SW480 (cell line): ENCODE data around the gene POLE.

ENCODE experiments used
- DNase-seq: peaks from one replicate; pipeline ENCODE4 v3.0.0-alpha.2; 2016; ENCODE audit warnings: low spot score

Gene POLE

GRCh38 chr12:132686825-132687210 lies 324 bp downstream of the POLE start:
- DNase-seq: peak; percentile 19

GRCh38 chr12:132685400-132685799 lies 1.7 kb downstream of the POLE start:
- DNase-seq: no peak

- no peak for DNase-seq
Measured at GRCh38 chr12:132677492-132677891, 9.7 kb downstream of the POLE start.

GRCh38 chr12:132675757-132676432 lies 11.2 kb downstream of the POLE start:
- no peak for DNase-seq

GRCh38 chr12:132674561-132674960 lies 12.6 kb downstream of the POLE start:
- DNase-seq: no peak

GRCh38 chr12:132673288-132674179 lies 13.6 kb downstream of the POLE start:
- no peak for DNase-seq

- no peak for DNase-seq
Measured at GRCh38 chr12:132672678-132673077, 14.5 kb downstream of the POLE start.

- no peak for DNase-seq
Measured at GRCh38 chr12:132672116-132672515, 15.0 kb downstream of the POLE start.

GRCh38 chr12:132669166-132669879 lies 17.8 kb downstream of the POLE start:
- no peak for DNase-seq

GRCh38 chr12:132668191-132669088 lies 18.7 kb downstream of the POLE start:
- DNase-seq: no peak

GRCh38 chr12:132665794-132666193 lies 21.3 kb downstream of the POLE start:
- DNase-seq: no peak

GRCh38 chr12:132665149-132665491 lies 22.0 kb downstream of the POLE start:
- no peak for DNase-seq

GRCh38 chr12:132664206-132665148 lies 22.7 kb downstream of the POLE start:
- no peak for DNase-seq

GRCh38 chr12:132662901-132663755 lies 24.0 kb downstream of the POLE start:
- DNase-seq: no peak

GRCh38 chr12:132661972-132662371 lies 25.2 kb downstream of the POLE start:
- no peak for DNase-seq

- no peak for DNase-seq
Measured at GRCh38 chr12:132660996-132661395, 26.1 kb downstream of the POLE start.

GRCh38 chr12:132660052-132660451 lies 27.1 kb downstream of the POLE start:
- no peak for DNase-seq

GRCh38 chr12:132659146-132659545 lies 28.0 kb downstream of the POLE start:
- DNase-seq: no peak

GRCh38 chr12:132658149-132658894 lies 28.8 kb downstream of the POLE start:
- DNase-seq: no peak
